Measurements from ENCODE around the gene NBEAL2.

NBEAL2 gene

GRCh38 chr3:46935989-46936558 lies 43.4 kb upstream of the NBEAL2 start:
- H3K36me3 ChIP-seq (ENCODE audit: control insufficient read depth, insufficient read depth, low read length, severe bottlenecking) = peaks cover 34% of the 10 kb centered on the region
- H3K9ac ChIP-seq (ENCODE audit: low read length) = peak overlapping the region; percentile 24
- no peaks in the 10 kb centered on the region for H3K27me3 ChIP-seq (replicated peaks; ENCODE audit: control insufficient read depth, insufficient read depth, low read length)
- H3K4me1 ChIP-seq (ENCODE audit: control insufficient read depth, insufficient read depth, low read length) = peaks cover 62% of the 10 kb centered on the region
- no peak for DNase-seq (ENCODE audit: low read depth)
- H3K9me3 ChIP-seq (ENCODE audit: control insufficient read depth, low read length) = no peaks in the 10 kb centered on the region
- H3K4me3 ChIP-seq (ENCODE audit: low read length) = peak overlapping the region; percentile 10

- H3K36me3 ChIP-seq (ENCODE audit: control insufficient read depth, insufficient read depth, low read length, severe bottlenecking) = peaks cover 37% of the 10 kb centered on the region
- H3K4me1 ChIP-seq (ENCODE audit: control insufficient read depth, insufficient read depth, low read length) = peaks cover 54% of the 10 kb centered on the region
- DNase-seq (ENCODE audit: low read depth) = no peak
- H3K9ac ChIP-seq (ENCODE audit: low read length) = no peak overlapping the region
- H3K9me3 ChIP-seq (ENCODE audit: control insufficient read depth, low read length) = no peaks in the 10 kb centered on the region
- H3K4me3 ChIP-seq (ENCODE audit: low read length) = no peak overlapping the region
- H3K27me3 ChIP-seq (replicated peaks; ENCODE audit: control insufficient read depth, insufficient read depth, low read length) = no peaks in the 10 kb centered on the region
Observed at GRCh38 chr3:46936733-46937250, 42.7 kb upstream of the NBEAL2 start.

DNA sequence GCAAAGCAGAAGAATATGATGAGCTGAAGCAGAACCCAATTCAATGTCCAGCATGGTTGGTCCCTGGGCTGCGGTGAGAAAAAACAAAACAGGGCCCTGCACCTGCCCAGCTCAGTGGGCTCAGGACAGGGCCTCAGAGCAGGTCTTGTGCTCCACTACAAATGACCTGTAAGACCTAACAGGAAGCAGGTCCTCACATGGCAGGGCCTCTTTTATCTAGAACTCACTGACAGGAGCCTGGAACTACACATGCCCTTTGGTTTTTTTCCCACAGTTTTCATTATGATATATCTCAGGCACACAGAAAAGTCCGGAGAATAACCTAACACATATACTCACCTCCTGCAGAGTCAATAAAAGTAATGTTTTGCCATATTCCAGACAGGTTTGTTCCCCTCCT lies 41.3 kb upstream of the NBEAL2 start:
- Histone ChIP-seq H3K9ac (ENCODE audit: low read length) (no peak overlapping the region), H3K4me1 (ENCODE audit: control insufficient read depth, insufficient read depth, low read length) (peaks cover 41% of the 10 kb centered on the region), H3K36me3 (ENCODE audit: control insufficient read depth, insufficient read depth, low read length, severe bottlenecking) (peaks cover 41% of the 10 kb centered on the region), H3K4me3 (ENCODE audit: low read length) (no peak overlapping the region), H3K27me3 (replicated peaks; ENCODE audit: control insufficient read depth, insufficient read depth, low read length) (no peaks in the 10 kb centered on the region), H3K9me3 (ENCODE audit: control insufficient read depth, low read length) (no peaks in the 10 kb centered on the region)
- DNase-seq (ENCODE audit: low read depth) = no peak

DNA sequence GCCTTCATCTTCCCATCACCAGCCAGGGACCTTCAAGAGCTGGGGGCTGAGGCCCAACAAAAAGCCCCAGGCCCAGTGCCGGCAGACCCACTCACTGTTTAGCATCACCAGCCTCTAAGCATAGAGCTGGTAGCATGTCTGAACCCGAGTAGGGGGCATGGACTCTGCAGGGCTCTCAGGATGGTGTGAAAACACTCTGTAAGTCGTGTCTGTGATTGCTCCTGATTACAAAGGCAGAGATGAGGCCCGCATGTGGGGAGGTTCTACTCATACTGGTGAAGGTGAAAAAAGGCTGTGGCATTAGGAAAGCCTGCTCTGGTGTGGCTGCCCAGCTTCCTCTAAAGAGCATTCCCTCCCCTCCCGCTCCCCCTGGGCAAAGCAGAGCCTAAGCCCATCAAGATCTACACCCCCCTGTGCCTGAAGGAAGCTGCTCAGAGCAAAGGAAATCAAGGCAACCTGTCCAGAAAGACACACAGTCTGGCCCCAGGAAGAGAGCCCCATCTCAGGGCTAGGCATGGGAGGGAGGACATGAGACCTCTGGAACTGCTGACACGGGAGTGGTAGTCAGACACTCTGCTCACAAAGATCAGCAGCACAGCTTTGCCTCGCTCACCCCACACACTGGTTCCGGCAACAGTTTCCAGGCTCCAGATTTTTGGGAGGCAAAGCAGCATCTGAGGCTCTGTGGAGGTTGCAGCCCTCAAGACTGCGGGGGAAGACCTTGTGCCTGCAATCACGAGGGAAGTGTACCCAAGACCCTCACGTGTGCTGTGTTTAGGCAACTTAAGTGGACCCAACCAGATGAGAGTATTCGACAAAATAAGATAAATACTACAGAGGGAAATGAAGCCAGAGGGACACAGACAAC lies 39.7 kb upstream of the NBEAL2 start:
- DNase-seq (ENCODE audit: low read depth) = no peak
- Histone ChIP-seq H3K4me1 (ENCODE audit: control insufficient read depth, insufficient read depth, low read length) (peaks cover 25% of the 10 kb centered on the region), H3K36me3 (ENCODE audit: control insufficient read depth, insufficient read depth, low read length, severe bottlenecking) (peaks cover 41% of the 10 kb centered on the region), H3K9ac (ENCODE audit: low read length) (no peak overlapping the region), H3K27me3 (replicated peaks; ENCODE audit: control insufficient read depth, insufficient read depth, low read length) (no peaks in the 10 kb centered on the region), H3K9me3 (ENCODE audit: control insufficient read depth, low read length) (no peaks in the 10 kb centered on the region), H3K4me3 (ENCODE audit: low read length) (no peak overlapping the region)

- no peak overlapping the region for H3K9ac ChIP-seq (ENCODE audit: low read length)
- no peaks in the 10 kb centered on the region for H3K27me3 ChIP-seq (replicated peaks; ENCODE audit: control insufficient read depth, insufficient read depth, low read length)
- no peaks in the 10 kb centered on the region for H3K9me3 ChIP-seq (ENCODE audit: control insufficient read depth, low read length)
- no peak overlapping the region for H3K4me3 ChIP-seq (ENCODE audit: low read length)
- peaks cover 46% of the 10 kb centered on the region for H3K36me3 ChIP-seq (ENCODE audit: control insufficient read depth, insufficient read depth, low read length, severe bottlenecking)
- DNase-seq (ENCODE audit: low read depth) = no peak
- H3K4me1 ChIP-seq (ENCODE audit: control insufficient read depth, insufficient read depth, low read length) = peaks cover 3% of the 10 kb centered on the region
Observed at GRCh38 chr3:46942076-46942475, 37.4 kb upstream of the NBEAL2 start.

DNA sequence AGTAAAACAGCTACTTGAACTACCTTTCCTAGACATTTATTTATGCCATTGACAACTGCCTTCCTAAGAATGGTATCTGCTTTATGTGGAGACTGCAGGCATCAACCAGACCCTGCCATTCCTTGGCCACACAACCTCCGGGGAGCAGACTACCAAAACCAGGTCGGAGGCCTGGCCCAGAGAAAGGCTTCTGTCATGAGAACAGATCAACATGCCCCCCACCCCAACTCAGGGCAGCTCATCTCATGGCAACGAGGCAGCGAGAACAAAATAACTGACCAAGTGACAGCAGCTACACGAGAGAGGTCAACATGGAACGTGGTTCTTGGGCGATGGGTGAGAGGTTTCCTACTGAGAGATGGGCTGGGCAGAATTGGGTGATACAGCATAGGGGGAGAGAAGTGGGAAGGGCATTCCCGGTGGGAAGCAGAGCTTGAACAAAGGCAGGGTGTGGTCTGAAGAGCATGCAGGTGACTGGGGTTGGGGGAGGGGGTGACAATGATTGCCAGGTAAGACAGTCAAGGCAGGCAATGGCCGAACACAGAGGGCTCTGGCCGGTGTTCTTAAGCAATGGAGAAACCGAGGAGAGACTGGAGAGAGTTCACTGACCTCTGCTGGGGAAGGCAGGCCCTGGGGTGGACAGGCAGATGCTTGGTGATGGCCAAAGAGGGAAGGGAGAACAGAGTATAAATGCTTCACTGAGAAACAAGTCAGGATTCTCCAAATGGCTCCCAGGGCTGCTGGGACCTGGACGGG lies 36.8 kb upstream of the NBEAL2 start:
- Histone ChIP-seq H3K27me3 (replicated peaks; ENCODE audit: control insufficient read depth, insufficient read depth, low read length) (no peaks in the 10 kb centered on the region), H3K9me3 (ENCODE audit: control insufficient read depth, low read length) (no peaks in the 10 kb centered on the region), H3K36me3 (ENCODE audit: control insufficient read depth, insufficient read depth, low read length, severe bottlenecking) (peaks cover 47% of the 10 kb centered on the region), H3K9ac (ENCODE audit: low read length) (no peak overlapping the region), H3K4me3 (ENCODE audit: low read length) (no peak overlapping the region), H3K4me1 (ENCODE audit: control insufficient read depth, insufficient read depth, low read length) (peaks cover 6% of the 10 kb centered on the region)
- no peak for DNase-seq (ENCODE audit: low read depth)

- Histone ChIP-seq H3K36me3 (ENCODE audit: control insufficient read depth, insufficient read depth, low read length, severe bottlenecking) (peaks cover 45% of the 10 kb centered on the region), H3K4me3 (ENCODE audit: low read length) (no peak overlapping the region), H3K9ac (ENCODE audit: low read length) (no peak overlapping the region), H3K27me3 (replicated peaks; ENCODE audit: control insufficient read depth, insufficient read depth, low read length) (no peaks in the 10 kb centered on the region), H3K9me3 (ENCODE audit: control insufficient read depth, low read length) (no peaks in the 10 kb centered on the region), H3K4me1 (ENCODE audit: control insufficient read depth, insufficient read depth, low read length) (peaks cover 14% of the 10 kb centered on the region)
- no peak for DNase-seq (ENCODE audit: low read depth)
Observed at GRCh38 chr3:46943237-46944187, 36.0 kb upstream of the NBEAL2 start.

DNA sequence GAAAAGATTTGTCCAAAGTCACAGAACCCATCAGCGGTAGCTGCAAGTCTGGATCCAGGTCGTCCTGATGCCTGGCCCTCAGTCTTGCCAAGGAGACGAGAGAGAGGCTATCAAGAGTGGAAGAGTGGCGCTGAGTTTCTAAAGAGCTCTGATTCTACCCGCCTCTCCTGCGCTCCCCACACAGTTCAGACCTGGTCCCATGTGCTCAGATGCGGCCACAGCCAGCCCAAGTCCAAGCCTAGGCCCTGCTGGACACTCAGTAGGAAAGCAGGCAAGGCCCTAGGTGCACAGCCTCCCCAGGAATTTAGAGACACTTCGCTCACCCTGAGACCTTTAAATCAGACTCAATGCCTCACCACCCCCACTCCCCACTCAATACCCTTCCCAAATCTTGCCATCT lies 35.3 kb upstream of the NBEAL2 start:
- Histone ChIP-seq H3K4me3 (ENCODE audit: low read length) (no peak overlapping the region), H3K4me1 (ENCODE audit: control insufficient read depth, insufficient read depth, low read length) (peaks cover 21% of the 10 kb centered on the region), H3K9ac (ENCODE audit: low read length) (no peak overlapping the region), H3K36me3 (ENCODE audit: control insufficient read depth, insufficient read depth, low read length, severe bottlenecking) (peaks cover 38% of the 10 kb centered on the region), H3K27me3 (replicated peaks; ENCODE audit: control insufficient read depth, insufficient read depth, low read length) (no peaks in the 10 kb centered on the region), H3K9me3 (ENCODE audit: control insufficient read depth, low read length) (no peaks in the 10 kb centered on the region)
- no peak for DNase-seq (ENCODE audit: low read depth)

- Histone ChIP-seq H3K27me3 (replicated peaks; ENCODE audit: control insufficient read depth, insufficient read depth, low read length) (no peaks in the 10 kb centered on the region), H3K4me1 (ENCODE audit: control insufficient read depth, insufficient read depth, low read length) (peaks cover 24% of the 10 kb centered on the region), H3K9ac (ENCODE audit: low read length) (no peak overlapping the region), H3K9me3 (ENCODE audit: control insufficient read depth, low read length) (no peaks in the 10 kb centered on the region), H3K4me3 (ENCODE audit: low read length) (no peak overlapping the region), H3K36me3 (ENCODE audit: control insufficient read depth, insufficient read depth, low read length, severe bottlenecking) (peaks cover 20% of the 10 kb centered on the region)
- DNase-seq (ENCODE audit: low read depth) = no peak
Observed at GRCh38 chr3:46946416-46946815, 33.0 kb upstream of the NBEAL2 start.

GRCh38 chr3:46946856-46947545 lies 32.5 kb upstream of the NBEAL2 start:
- peaks cover 24% of the 10 kb centered on the region for H3K4me1 ChIP-seq (ENCODE audit: control insufficient read depth, insufficient read depth, low read length)
- no peaks in the 10 kb centered on the region for H3K9me3 ChIP-seq (ENCODE audit: control insufficient read depth, low read length)
- DNase-seq (ENCODE audit: low read depth) = peak; percentile 58
- no peak overlapping the region for H3K4me3 ChIP-seq (ENCODE audit: low read length)
- peaks cover 15% of the 10 kb centered on the region for H3K36me3 ChIP-seq (ENCODE audit: control insufficient read depth, insufficient read depth, low read length, severe bottlenecking)
- no peak overlapping the region for H3K9ac ChIP-seq (ENCODE audit: low read length)
- H3K27me3 ChIP-seq (replicated peaks; ENCODE audit: control insufficient read depth, insufficient read depth, low read length) = no peaks in the 10 kb centered on the region

All from adipocyte (in vitro differentiated cells).